Measurements from ENCODE around the gene D2HGDH. TPM values are rescaled to one million over a fixed set of nuclear protein-coding genes. Genes with fewer than 3 reads are reported as not detected.

The D2HGDH gene
- total and polyA plus RNA-seq, 2 of the 13 experiments (the other 11 are each of a cell fraction or from before 2014, with no cell fraction given): 19.2 to 20.3 TPM

GRCh38 chr2:241775223-241776177 lies 41.1 kb downstream of the D2HGDH start (continued):
- TF ChIP-seq ZUFSP (CRISPR knock-in tag; IDR thresholded peaks at IDR 0.05; ENCODE audit: borderline replicate concordance) (no peak), SP5 (CRISPR knock-in tag; IDR thresholded peaks at IDR 0.05; ENCODE audit: borderline replicate concordance, low read depth) (no peak), RARA (CRISPR knock-in tag; IDR thresholded peaks at IDR 0.05) (peak; percentile 87), ZNF768 (CRISPR knock-in tag; IDR thresholded peaks at IDR 0.05) (0 out of 2 replicates have a peak, but pooled peaks have one; percentile 16), ZNF646 (CRISPR knock-in tag; IDR thresholded peaks at IDR 0.05) (peak; percentile 63; the same call in 1 of the 2 replicates), NR2C2 (CRISPR knock-in tag; IDR thresholded peaks at IDR 0.05; ENCODE audit: borderline replicate concordance) (peak; percentile 90), FOXA1 (IDR thresholded peaks at IDR 0.05) (no peak), FOXA1 (CRISPR knock-in tag; IDR thresholded peaks at IDR 0.05) (peak; percentile 11; the same call in 1 of the 2 replicates), ZBTB7B (CRISPR knock-in tag; IDR thresholded peaks at IDR 0.05) (peak; percentile 6; the same call in 1 of the 2 replicates), NFKB2 (CRISPR knock-in tag; IDR thresholded peaks at IDR 0.05; ENCODE audit: borderline replicate concordance) (peak; percentile 20; the same call in 1 of the 2 replicates), CENPT (CRISPR knock-in tag; IDR thresholded peaks at IDR 0.05; ENCODE audit: low read depth) (no peak), CCDC6 (CRISPR knock-in tag; IDR thresholded peaks at IDR 0.05) (peak; percentile 92), SAP130 (CRISPR knock-in tag; IDR thresholded peaks at IDR 0.05; ENCODE audit: low read depth) (peak; percentile 5; the same call in 1 of the 2 replicates), ZNF292 (CRISPR knock-in tag; IDR thresholded peaks at IDR 0.05; ENCODE audit: borderline replicate concordance, low read depth) (0 out of 2 replicates have a peak, but pooled peaks have one; percentile 14)
- TF ChIP-seq, protein P1, sequence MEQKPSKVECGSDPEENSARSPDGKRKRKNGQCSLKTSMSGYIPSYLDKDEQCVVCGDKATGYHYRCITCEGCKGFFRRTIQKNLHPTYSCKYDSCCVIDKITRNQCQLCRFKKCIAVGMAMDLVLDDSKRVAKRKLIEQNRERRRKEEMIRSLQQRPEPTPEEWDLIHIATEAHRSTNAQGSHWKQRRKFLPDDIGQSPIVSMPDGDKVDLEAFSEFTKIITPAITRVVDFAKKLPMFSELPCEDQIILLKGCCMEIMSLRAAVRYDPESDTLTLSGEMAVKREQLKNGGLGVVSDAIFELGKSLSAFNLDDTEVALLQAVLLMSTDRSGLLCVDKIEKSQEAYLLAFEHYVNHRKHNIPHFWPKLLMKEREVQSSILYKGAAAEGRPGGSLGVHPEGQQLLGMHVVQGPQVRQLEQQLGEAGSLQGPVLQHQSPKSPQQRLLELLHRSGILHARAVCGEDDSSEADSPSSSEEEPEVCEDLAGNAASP (CRISPR knock-in tag; IDR thresholded peaks at IDR 0.05; ENCODE audit: borderline replicate concordance): peak; percentile 75; the same call in 1 of the 2 replicates
- TF ChIP-seq, protein P2, sequence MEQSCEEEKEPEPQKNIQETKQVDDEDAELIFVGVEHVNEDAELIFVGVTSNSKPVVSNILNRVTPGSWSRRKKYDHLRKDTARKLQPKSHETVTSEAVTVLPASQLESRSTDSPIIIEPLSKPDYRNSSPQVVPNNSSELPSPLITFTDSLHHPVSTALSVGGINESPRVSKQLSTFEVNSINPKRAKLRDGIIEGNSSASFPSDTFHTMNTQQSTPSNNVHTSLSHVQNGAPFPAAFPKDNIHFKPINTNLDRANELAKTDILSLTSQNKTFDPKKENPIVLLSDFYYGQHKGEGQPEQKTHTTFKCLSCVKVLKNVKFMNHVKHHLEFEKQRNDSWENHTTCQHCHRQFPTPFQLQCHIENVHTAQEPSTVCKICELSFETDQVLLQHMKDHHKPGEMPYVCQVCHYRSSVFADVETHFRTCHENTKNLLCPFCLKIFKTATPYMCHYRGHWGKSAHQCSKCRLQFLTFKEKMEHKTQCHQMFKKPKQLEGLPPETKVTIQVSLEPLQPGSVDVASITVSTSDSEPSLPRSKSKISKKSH (CRISPR knock-in tag; IDR thresholded peaks at IDR 0.05; ENCODE audit: borderline replicate concordance): peak; percentile 89; the same call in 1 of the 2 replicates

All from HepG2 (cell line).